Suprapubic skin (tissue), 4 donors: ENCODE measurements around the gene STRIP2. TPM values are rescaled to one million over a fixed set of nuclear protein-coding genes. Genes with fewer than 3 reads are reported as not detected.

Experiments
- DNase-seq, 2 donors: peaks; one replicate each; pipeline ENCODE4 v3.0.0-alpha.2; 2019; ENCODE audit warnings: low spot score in 2 of 2
- H3K27ac ChIP-seq: fragments of 200-600 bp; sonication (generic); one replicate; pipeline ENCODE4 v1.5.1; 2019
- H3K27me3 ChIP-seq: fragments of 200-600 bp; sonication (generic); one replicate; pipeline ENCODE4 v1.5.1; 2019
- H3K36me3 ChIP-seq: fragments of 200-600 bp; sonication (generic); one replicate; pipeline ENCODE4 v1.5.1; 2019
- H3K4me1 ChIP-seq: fragments of 200-600 bp; sonication (generic); one replicate; pipeline ENCODE4 v1.5.1; 2019
- H3K4me3 ChIP-seq: fragments of 200-600 bp; sonication (generic); one replicate; pipeline ENCODE4 v1.5.1; 2019; ENCODE audit warnings: mild to moderate bottlenecking
- H3K9me3 ChIP-seq: fragments of 200-600 bp; sonication (generic); one replicate; pipeline ENCODE4 v1.5.1; 2019
- EP300 ChIP-seq: sonication (generic); formaldehyde crosslinking; IDR thresholded peaks from one replicate; pipeline ENCODE4 v1.6.1; 2017; ENCODE audit warnings: antibody characterized with exemption
- POLR2A ChIP-seq, 2 donors: fragments of 450-650 bp; IDR thresholded peaks; one replicate each; pipeline ENCODE4 v1.6.1; 2017; ENCODE audit warnings: antibody characterized with exemption in 2 of 2, mild to moderate bottlenecking in 2 of 2, moderate library complexity in 2 of 2
- POLR2AphosphoS5 ChIP-seq, 3 donors: sonication (generic); formaldehyde crosslinking; IDR thresholded peaks; one replicate each; pipeline ENCODE4 v1.6.1; 2017; ENCODE audit warnings: antibody characterized with exemption in 3 of 3
- WGBS: methylation state at CpG from one replicate; pipeline ENCODE4 v1.1.5; 2018; 5-methylcytosine and 5-hydroxymethylcytosine counted together
- total RNA-seq, 4 donors: library from RNA; depleted of rRNA; stranded (reverse); fragments of >200 nt; gene quantifications; one replicate each; pipeline ENCODE4 v1.1.0, GENCODE V29; 2016
- TF ChIP-seq, protein P1 (sequence below), 2 donors: fragments of 200-600 bp in 1 of 2; fragments of 450-650 bp in 1 of 2; sonication (generic) in 1 of 2; IDR thresholded peaks; one replicate each; pipeline ENCODE4 v1.5.1; 2016 to 2019; ENCODE audit warnings: antibody characterized with exemption in 2 of 2, mild to moderate bottlenecking in 1 of 2, moderate library complexity in 1 of 2

STRIP2 gene
- total RNA-seq, 4 donors from 2014 or later, result 0.23 to 1.6 (median 0.69) TPM

DNA sequence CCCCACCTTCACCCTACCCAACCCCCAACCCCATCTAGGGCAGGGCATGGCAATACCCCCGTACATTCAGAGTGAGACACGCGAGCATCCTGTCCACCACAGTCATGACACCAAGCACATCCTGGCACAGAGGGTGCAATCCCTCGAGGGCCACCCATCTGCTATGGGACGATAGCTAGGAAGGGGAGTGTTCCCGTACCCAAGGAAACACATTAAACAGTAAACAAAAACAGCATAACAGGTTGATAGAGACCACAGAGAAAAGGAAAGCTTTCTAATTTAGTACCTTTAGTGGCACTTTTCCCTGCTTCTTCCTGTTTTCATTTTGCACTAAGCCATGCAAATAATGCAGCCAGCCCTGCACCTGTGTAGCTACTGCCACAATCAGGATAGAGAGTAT lies 65.8 kb downstream of the STRIP2 start:
- 81% methylated on average over 6 of the region's 6 CpGs for WGBS
- Histone ChIP-seq H3K9me3 (no peaks in the 10 kb centered on the region), H3K4me1 (peaks cover 12% of the 10 kb centered on the region), H3K27ac (no peak overlapping the region), H3K27me3 (no peaks in the 10 kb centered on the region), H3K4me3 (no peak overlapping the region), H3K36me3 (no peaks in the 10 kb centered on the region)
- DNase-seq, result no peak
- no peak for TF ChIP-seq POLR2AphosphoS5 (IDR thresholded peaks at IDR 0.05)
- TF ChIP-seq, protein P1, sequence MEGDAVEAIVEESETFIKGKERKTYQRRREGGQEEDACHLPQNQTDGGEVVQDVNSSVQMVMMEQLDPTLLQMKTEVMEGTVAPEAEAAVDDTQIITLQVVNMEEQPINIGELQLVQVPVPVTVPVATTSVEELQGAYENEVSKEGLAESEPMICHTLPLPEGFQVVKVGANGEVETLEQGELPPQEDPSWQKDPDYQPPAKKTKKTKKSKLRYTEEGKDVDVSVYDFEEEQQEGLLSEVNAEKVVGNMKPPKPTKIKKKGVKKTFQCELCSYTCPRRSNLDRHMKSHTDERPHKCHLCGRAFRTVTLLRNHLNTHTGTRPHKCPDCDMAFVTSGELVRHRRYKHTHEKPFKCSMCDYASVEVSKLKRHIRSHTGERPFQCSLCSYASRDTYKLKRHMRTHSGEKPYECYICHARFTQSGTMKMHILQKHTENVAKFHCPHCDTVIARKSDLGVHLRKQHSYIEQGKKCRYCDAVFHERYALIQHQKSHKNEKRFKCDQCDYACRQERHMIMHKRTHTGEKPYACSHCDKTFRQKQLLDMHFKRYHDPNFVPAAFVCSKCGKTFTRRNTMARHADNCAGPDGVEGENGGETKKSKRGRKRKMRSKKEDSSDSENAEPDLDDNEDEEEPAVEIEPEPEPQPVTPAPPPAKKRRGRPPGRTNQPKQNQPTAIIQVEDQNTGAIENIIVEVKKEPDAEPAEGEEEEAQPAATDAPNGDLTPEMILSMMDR (IDR thresholded peaks at IDR 0.05), result no peak
- no peak for TF ChIP-seq POLR2A (IDR thresholded peaks at IDR 0.05)
- no peak for TF ChIP-seq EP300

DNA sequence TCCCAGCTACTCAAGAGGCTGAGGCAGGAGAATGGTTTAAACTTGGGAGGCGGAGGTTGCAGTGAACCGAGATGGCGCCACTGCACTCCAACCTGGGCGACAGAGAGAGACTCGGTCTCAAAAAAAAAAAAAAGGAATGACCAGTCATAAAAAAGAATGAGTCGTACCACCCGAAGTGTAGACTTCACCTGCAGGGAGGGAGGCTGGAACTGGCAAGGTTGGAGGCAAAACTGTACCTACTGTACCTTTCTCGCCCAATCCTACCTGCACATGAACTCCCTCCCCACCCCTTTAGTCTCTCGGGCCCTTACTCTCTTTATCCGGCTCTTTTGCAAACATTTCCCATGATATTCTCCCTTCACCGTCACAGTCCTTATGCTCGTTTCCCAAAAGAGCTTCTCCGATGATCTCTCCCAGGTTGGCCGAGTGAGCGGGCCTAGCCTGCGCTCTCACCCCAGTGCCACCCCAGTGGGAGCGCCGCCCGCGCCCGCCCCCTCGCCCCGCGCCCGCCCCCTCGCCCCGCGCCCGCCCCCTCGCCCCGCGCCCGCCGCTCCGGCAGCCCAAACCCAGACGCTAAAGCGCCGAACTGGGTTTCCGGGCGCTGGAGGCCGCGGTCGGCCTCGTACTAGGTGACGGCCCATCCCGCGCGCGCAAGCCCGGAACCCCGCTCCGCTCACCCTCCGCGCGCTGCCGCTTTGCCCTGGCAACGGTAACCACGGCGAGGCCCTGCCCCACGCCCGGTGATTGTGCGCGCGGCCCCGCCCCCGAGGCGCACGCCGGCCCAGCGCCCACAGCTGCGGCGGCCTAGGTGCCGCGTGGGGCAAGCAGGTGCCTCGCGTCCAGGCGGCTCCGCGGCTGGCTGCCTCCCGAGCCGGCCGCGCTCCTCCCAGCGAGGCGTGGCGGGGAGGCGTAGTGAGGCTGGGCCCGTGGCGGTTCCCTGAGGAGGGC lies 67.8 kb downstream of the STRIP2 start, which contains the start of gene SMKR1:
Gene SMKR1, plus strand, starts transcription at position 772 of the 948 bp plus-strand sequence. CDS start 294 bp downstream, outside the sequence.
- peak; percentile 82 to 83 for DNase-seq
- TF ChIP-seq POLR2A (IDR thresholded peaks at IDR 0.05) (no peak), POLR2AphosphoS5 (IDR thresholded peaks at IDR 0.05) (no peak), EP300 (no peak)
- TF ChIP-seq, protein P1 (IDR thresholded peaks at IDR 0.05), result no peak
- no peaks in the 10 kb centered on the region for H3K9me3 ChIP-seq
- no peaks in the 10 kb centered on the region for H3K36me3 ChIP-seq
- no peaks in the 10 kb centered on the region for H3K27me3 ChIP-seq
- H3K4me3 ChIP-seq, result peak within 1 kb of the TSS; percentile 75
- 18% methylated on average over 36 of the region's 89 CpGs for WGBS
- no peak within 1 kb of the TSS for H3K27ac ChIP-seq
- H3K4me1 ChIP-seq, result peaks cover 12% of the 10 kb centered on the region

- Histone ChIP-seq H3K27ac (no peak overlapping the region), H3K9me3 (no peaks in the 10 kb centered on the region), H3K36me3 (no peaks in the 10 kb centered on the region), H3K4me3 (peak overlapping the region; percentile 75), H3K27me3 (no peaks in the 10 kb centered on the region), H3K4me1 (peaks cover 12% of the 10 kb centered on the region)
- no peak for TF ChIP-seq POLR2A (IDR thresholded peaks at IDR 0.05)
- TF ChIP-seq, protein P1 (IDR thresholded peaks at IDR 0.05), result no peak
- no peak for TF ChIP-seq POLR2AphosphoS5 (IDR thresholded peaks at IDR 0.05)
- no peak for TF ChIP-seq EP300
- no peak for DNase-seq
- WGBS, result 30% methylated on average over 26 of the region's 58 CpGs
Measured at GRCh38 chr7:129502708-129503685, 68.8 kb downstream of the STRIP2 start.

DNA sequence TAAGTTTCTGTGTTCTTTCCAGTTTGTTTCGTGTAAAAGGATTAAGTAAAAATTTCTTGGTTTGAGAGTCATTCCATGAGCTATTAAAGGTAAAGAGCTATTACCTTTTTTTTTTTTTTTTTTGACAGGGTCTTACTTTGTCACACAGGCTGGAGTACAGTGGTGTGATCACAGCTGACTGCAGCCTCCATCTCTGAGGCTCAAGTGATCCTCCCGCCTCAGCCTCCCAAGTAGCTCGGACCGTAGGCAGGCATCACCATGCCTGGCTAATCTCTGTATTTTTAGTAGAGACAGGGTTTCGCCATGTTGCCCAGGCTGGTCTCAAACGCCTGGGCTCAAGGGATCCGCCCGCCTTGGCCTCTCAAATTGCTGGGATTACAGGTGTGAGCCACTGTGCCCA lies 69.5 kb downstream of the STRIP2 start:
- no peaks in the 10 kb centered on the region for H3K9me3 ChIP-seq
- H3K27me3 ChIP-seq, result no peaks in the 10 kb centered on the region
- no peaks in the 10 kb centered on the region for H3K36me3 ChIP-seq
- TF ChIP-seq POLR2A (IDR thresholded peaks at IDR 0.05) (no peak), EP300 (no peak), POLR2AphosphoS5 (IDR thresholded peaks at IDR 0.05) (no peak)
- TF ChIP-seq, protein P1 (IDR thresholded peaks at IDR 0.05), result no peak
- 92% methylated on average over 8 of the region's 8 CpGs for WGBS
- no peak overlapping the region for H3K27ac ChIP-seq
- H3K4me1 ChIP-seq, result peaks cover 12% of the 10 kb centered on the region
- no peak for DNase-seq
- no peak overlapping the region for H3K4me3 ChIP-seq
